HL-60 (cell line): ENCODE data around the gene CR2.

Experiments used
- CTCF ChIP-seq: IDR thresholded peaks from one replicate; pipeline ENCODE4 v1.5.1; 2011; ENCODE audit warnings: low read length, control low read depth, inconsistent platforms; ENCODE audit not compliant: insufficient read depth
- GABPA ChIP-seq: IDR thresholded peaks from 2 replicates; pipeline ENCODE4 v1.6.1; 2012; ENCODE audit warnings: low read depth
- POLR2AphosphoS5 ChIP-seq: IDR thresholded peaks from 2 replicates; pipeline ENCODE4 v1.6.1; 2012; ENCODE audit warnings: low read depth
- REST ChIP-seq: IDR thresholded peaks from 2 replicates; pipeline ENCODE4 v1.6.1; 2012; ENCODE audit warnings: low read depth; ENCODE audit not compliant: insufficient replicate concordance
- SPI1 ChIP-seq: IDR thresholded peaks from 2 replicates; pipeline ENCODE4 v1.6.1; 2012; ENCODE audit warnings: low read depth, mild to moderate bottlenecking, borderline replicate concordance

DNA sequence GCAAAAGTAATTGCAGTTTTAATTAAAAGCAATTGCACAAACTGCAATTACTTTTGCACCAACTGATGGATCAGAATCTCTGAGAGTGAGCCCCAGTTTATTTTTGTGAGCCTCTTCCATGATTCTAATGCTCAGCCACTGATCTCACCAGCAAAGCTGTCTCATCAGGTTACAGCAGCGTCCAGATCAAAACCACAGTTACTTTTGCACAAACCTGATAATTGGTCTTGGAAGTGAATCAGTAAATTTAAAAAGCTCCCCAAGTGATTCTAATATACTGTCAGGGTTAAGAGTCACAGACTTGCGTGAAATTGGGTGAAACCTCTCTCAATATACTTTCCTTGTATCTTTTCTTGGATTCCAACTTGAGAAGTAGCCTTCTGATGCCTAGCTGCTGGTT, 13.5 kb upstream of the CR2 start:
- TF ChIP-seq CTCF (no peak), POLR2AphosphoS5 (no peak), REST (no peak), GABPA (no peak), SPI1 (no peak)
